HG03571 (cell line): ENCODE measurements around the gene PTPRC.

Experiments
- ATAC-seq: cut with Tn5 transposase; IDR thresholded peaks from one replicate; pipeline ENCODE4 v1.9.1; 2021; ENCODE audit not compliant: unreplicated experiment

The PTPRC gene

GRCh38 chr1:198805498-198806151 is 166.8 kb downstream of the PTPRC start:
- no peak for ATAC-seq

- ATAC-seq, result no peak
Observed at GRCh38 chr1:198806861-198807260, 168.0 kb downstream of the PTPRC start.
